Colon (tissue), 2 donors: ENCODE measurements around the gene PARS2.
"Not testable (repeated sequence)": the region's sequence is repeated elsewhere in the genome, so short reads cannot be mapped to it uniquely, and the experiment has no call there.

ENCODE experiments used
- FAIRE-seq: peaks from 2 replicates; lab custom pipeline; 2012; peaks lifted over from hg19 to GRCh38; lab: Jason Lieb, UNC
- donor health status: control.
- donor health status: control.

PARS2 gene

GRCh38 chr1:54800041-54800898 is 35.9 kb upstream of the PARS2 start:
- no peak for FAIRE-seq

- FAIRE-seq = no peak
These were observed 34.7 kb upstream of the PARS2 start for GRCh38 chr1:54798769-54799641.

- no peak for FAIRE-seq
These were observed 33.9 kb upstream of the PARS2 start for GRCh38 chr1:54798206-54798605.

- no peak for FAIRE-seq
These were observed 32.6 kb upstream of the PARS2 start for GRCh38 chr1:54796902-54797301.

GRCh38 chr1:54795841-54796468 is 31.6 kb upstream of the PARS2 start:
- FAIRE-seq = no peak

GRCh38 chr1:54795356-54795665 is 31.0 kb upstream of the PARS2 start:
- no peak for FAIRE-seq

- no peak for FAIRE-seq
These were observed 30.4 kb upstream of the PARS2 start for GRCh38 chr1:54794451-54795355.

- no peak for FAIRE-seq
These were observed 28.5 kb upstream of the PARS2 start for GRCh38 chr1:54792686-54793282.

- no peak for FAIRE-seq
These were observed 27.7 kb upstream of the PARS2 start for GRCh38 chr1:54791880-54792522.

GRCh38 chr1:54788459-54788858 is 24.1 kb upstream of the PARS2 start:
- FAIRE-seq = no peak

- no peak for FAIRE-seq
These were observed 23.3 kb upstream of the PARS2 start for GRCh38 chr1:54787604-54788003.

- FAIRE-seq = no peak
These were observed 22.5 kb upstream of the PARS2 start for GRCh38 chr1:54786778-54787177.

GRCh38 chr1:54784066-54784465 is 19.7 kb upstream of the PARS2 start:
- FAIRE-seq = no peak

GRCh38 chr1:54782588-54782987 is 18.3 kb upstream of the PARS2 start:
- FAIRE-seq = no peak

- FAIRE-seq = no peak
These were observed 17.8 kb upstream of the PARS2 start for GRCh38 chr1:54782156-54782555.

- no peak for FAIRE-seq
These were observed 16.9 kb upstream of the PARS2 start for GRCh38 chr1:54781023-54781723.

- no peak for FAIRE-seq
These were observed 13.1 kb upstream of the PARS2 start for GRCh38 chr1:54777431-54777830.

GRCh38 chr1:54777011-54777410 is 12.7 kb upstream of the PARS2 start:
- FAIRE-seq = no peak

- FAIRE-seq = not testable (repeated sequence)
These were observed 11.8 kb upstream of the PARS2 start for GRCh38 chr1:54775828-54776721.
